NCI-H1092 treated with DMSO at 0.1 percent for 48 hours (cell line): ENCODE data around the gene SUMF1.

Source experiments
- DNase-seq: peaks from one replicate; lab custom pipeline; 2025; lab: John Stamatoyannopoulos, UW

The SUMF1 gene

GRCh38 chr3:4466741-4467521, at the start of gene SUMF1:
SUMF1 (minus strand) TSS chr3:4467269; CDS start chr3:4467245, 24 bp downstream.
- DNase-seq, result peak; percentile 29

DNA sequence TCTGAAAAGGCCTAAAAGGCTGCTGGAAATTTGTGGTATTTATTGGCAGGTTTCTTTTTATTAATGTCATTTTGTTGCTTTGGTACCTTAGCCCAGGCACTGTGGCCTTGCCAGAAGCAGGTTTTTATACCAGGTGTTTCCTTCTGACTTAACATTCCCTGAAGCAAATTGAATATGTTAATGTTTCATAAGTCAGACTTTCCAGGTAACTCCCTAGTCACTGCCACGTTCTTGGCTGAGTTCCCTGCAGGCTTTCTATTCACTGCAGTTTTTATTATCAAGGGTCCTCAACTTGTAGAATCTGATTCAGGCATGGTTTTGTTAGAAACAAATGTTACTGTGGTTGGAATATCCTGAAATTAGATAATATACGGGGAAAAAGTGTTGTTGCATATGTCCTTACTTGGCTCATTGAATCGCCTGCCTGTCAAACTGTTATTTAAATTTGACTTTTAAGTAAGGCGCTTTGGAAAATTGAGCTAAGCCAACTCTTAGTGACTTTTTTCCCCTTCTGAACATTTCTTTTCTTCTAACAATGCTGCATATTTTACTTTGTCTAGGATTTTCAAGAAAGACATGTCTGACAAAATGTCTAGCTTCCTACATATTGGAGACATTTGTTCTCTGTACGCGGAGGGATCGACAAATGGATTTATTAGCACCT, 49.0 kb upstream of the SUMF1 start:
- DNase-seq, result no peak

GRCh38 chr3:4514916-4515315, 47.8 kb upstream of the SUMF1 start:
- DNase-seq, result no peak

GRCh38 chr3:4514321-4514720, 47.3 kb upstream of the SUMF1 start:
- no peak for DNase-seq

DNA sequence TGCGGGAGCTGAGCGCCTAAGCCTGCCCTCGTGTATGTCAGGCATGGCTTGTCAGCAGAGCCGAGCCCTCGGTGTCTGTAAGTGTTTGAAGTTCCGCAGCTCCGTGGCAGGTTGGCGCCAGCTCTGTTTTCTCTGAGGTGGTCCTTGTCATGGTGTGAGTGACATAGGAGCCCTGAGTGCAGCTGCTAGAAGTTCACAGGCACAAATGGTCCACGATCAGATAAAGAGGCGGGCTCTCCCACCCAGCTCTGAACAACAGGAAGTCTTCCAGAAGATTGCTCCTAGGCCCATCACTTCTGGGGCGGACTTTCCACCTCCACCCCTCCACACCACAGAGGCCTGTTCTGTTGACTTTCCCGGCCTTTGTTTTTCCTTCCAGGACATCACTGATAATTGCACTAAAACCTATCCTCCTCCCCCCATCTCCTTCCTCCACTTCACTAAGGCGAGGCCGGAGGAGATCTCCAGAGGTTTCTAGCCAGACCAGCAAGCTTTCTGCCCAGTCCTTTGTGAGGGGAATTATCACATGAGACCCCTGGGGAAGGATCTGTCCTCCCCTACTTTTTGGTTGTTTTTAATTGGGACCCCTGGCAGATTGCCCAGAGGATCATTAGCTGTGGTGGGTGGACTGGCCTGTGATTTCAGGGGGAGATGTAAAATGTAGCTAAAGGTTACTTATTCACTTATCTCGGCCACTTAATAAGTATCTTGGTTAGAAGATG, 46.0 kb upstream of the SUMF1 start:
- DNase-seq, result no peak

- no peak for DNase-seq
These were observed 44.6 kb upstream of the SUMF1 start for GRCh38 chr3:4511491-4512262.

GRCh38 chr3:4509983-4510755, 43.1 kb upstream of the SUMF1 start:
- no peak for DNase-seq

GRCh38 chr3:4509043-4509442, 42.0 kb upstream of the SUMF1 start:
- DNase-seq, result no peak

DNA sequence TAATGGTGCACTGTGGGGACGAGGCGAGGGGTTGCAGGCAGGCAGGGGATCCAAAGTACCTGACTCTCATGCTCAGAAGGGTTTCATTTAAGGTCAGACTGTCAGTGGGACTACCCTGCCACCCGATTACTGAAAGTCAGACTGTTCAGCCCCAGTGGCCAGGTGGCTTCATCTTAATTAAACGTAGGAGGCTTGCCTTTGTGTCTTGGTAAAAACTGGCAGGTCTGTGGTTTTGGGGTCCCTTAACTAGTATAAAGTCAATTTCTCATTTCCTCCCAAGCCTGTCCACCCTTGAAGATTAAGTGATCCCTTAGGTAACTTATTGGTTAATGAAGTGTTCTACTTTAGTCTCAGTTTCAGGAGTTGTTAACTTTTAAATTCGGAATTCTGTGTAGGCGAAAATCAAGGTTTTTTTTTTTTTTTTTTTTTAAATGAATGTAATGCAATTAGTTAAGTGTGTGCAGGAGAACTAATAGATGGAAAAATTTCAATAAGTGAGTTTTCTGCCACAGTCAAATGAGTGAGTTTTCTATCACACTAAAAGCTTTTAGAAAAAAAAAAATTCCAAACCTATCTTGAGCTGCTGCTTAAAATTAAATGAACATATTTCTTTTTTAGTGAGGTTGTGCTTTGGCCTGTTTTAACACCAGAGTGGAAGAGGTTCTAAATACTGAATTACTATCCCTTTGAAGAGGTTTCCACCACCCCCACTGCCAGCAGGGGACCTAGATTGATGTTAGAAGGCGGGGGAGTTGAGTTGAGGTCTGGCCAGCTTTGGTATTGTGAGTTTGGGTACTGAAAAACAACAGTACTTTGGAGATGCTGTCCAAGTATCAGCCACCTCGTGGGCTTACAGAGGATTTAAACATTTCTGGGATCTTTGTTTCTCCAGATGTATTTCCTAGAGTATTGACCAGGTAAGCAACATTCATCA, 41.2 kb upstream of the SUMF1 start:
- no peak for DNase-seq

DNA sequence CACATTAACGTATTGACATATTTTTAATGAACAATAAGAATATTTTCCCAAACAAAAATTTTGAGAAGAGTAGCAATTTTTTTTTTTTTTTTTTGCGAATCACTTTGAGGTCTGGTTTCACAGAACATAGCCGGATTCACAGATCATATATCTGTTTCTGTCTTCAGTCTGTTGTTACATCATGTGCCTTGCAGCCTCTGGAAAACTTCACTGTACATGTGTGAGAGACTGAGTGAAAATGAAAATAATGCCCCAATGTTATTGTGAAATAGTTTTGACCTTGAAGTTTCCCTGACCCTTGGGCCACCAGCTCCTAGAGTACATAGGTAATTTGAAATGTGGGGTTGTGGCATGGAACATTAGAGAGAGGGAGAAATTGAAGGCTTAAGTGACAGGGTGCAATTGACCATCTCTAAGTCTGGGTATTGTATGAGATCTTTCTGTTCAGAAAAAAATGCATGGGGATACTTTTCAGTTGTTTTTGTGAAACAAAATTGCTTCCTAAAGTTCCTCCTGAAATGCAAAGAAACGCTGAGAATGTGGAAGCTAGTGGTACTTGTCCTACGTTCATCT, 40.0 kb upstream of the SUMF1 start:
- DNase-seq, result no peak

DNA sequence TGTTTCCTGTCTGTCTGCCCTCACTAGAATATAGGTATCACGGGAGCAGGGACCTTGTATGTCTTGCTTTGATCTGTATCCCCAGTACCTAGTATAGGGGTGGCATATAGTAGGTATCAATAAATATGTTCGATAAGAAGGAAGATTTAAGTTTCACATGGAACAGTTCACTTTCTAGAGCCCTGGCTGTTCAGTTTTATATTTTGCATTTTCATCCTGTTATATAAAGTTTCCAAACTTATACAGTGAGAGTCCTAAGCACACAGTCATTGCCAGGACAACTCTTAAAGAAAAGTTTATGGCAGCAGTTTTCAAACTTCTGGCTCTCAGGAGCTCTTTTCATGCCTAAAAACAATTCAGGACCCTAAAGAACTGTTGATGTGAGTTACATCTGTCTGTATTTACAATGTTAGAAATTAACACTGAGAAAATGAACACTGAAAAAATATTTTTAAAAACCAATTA, 39.5 kb upstream of the SUMF1 start:
- DNase-seq, result no peak

- no peak for DNase-seq
These were observed 38.9 kb upstream of the SUMF1 start for GRCh38 chr3:4505688-4506558.

- no peak for DNase-seq
These were observed 37.5 kb upstream of the SUMF1 start for GRCh38 chr3:4504340-4505261.

- DNase-seq, result no peak
These were observed 36.0 kb upstream of the SUMF1 start for GRCh38 chr3:4503050-4503449.

DNA sequence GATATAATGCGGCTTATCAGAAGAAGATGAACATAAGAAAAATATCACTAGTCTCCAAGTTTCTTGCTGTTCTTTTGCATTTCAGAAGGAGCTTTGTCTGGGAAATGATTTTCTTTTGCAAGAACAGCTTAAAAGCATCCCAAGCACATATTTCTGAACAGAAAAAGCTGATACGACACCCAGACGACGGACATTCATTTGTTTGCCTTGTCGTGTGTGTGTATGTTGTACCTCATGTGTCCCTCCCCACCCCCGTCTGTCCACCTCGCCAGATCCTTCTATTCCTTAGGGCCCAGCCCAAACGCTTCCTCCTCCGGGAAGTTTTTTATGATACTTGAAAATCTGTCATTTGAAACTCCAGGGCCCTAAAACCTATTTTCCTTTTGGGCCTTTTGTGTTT, 34.9 kb upstream of the SUMF1 start:
- DNase-seq, result no peak

- DNase-seq, result no peak
These were observed 34.4 kb upstream of the SUMF1 start for GRCh38 chr3:4501437-4501836.

DNA sequence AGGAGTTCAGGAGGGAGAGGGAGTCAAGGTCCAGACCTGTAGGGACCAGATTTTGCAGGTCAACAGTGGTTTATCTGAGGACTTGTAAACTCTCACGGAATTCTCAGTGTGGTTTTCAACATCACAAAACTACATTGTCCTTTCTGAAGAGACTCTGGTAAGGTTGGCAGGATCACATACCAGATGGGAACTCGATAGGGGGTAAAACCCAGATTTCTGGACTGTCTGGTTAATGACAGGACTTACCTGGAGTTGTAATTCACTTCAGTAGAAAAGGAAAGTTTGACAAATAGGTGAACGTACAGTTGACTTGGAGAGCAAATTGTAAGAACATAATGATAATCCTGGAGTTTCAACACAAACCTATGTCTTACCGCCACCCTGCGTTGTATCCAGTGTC, 31.4 kb upstream of the SUMF1 start:
- DNase-seq, result no peak

DNA sequence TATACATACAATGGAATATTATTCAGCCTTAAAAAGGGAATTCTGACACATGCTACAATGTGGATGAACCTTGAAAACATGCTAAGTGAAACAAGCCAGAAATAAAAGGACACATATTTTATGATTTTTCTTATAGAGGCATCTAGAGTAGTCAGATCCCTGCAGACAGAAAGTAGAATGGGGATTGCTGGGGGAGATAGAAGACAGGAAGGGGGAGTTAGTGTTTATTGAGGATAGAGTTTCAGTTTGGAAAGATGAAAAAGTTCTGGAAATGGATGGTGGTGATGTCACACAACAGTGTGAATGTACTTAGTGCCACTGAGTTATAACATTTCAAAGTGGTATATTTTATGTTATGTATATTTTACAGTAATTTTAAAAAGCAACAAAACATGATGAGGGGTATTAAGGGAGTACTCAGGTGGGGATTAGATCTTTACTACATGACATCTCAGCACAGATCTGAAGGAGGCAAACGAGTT, 30.8 kb upstream of the SUMF1 start:
- DNase-seq, result no peak
